HepG2 (cell line): ENCODE results near the gene TRERF1.

Experiments used
- CREM ChIP-seq, 2 experiments: sonication (generic) in 1 of 2; formaldehyde crosslinking in 1 of 2; IDR thresholded peaks; 2 replicates each; pipeline versions ENCODE4 v1.4.0 to v1.6.1; 2016 to 2020; ENCODE audit warnings: antibody characterized with exemption in 1 of 2, mild to moderate bottlenecking in 1 of 2, missing genetic modification reagents in 1 of 2
- PCBP1 ChIP-seq: fragments of 200-400 bp; formaldehyde crosslinking; IDR thresholded peaks from 2 replicates; pipeline ENCODE4 v1.6.1; 2017; ENCODE audit warnings: mild to moderate bottlenecking, low read depth, low read length, borderline replicate concordance
- POLR2AphosphoS2 ChIP-seq: IDR thresholded peaks from 2 replicates; pipeline ENCODE4 v1.6.1; 2011; ENCODE audit warnings: low read depth, low read length, improper control_type of control experiment
- REPIN1 ChIP-seq: sonication (generic); formaldehyde crosslinking; IDR thresholded peaks from 2 replicates; pipeline ENCODE4 v1.8.0; 2022; ENCODE audit warnings: missing genetic modification reagents, low read depth, mild to moderate bottlenecking, borderline replicate concordance
- SUZ12 ChIP-seq: fragments of 150-350 bp; IDR thresholded peaks from 2 replicates; pipeline ENCODE4 v1.6.1; 2014; ENCODE audit warnings: low read depth, low read length
- ZFP36L1 ChIP-seq: sonication (generic); formaldehyde crosslinking; IDR thresholded peaks from 2 replicates; pipeline ENCODE4 v1.8.0; 2022; ENCODE audit warnings: mild to moderate bottlenecking, missing genetic modification reagents, moderate library complexity
- ZNF12 ChIP-seq: sonication (generic); formaldehyde crosslinking; IDR thresholded peaks from 2 replicates; pipeline ENCODE4 v1.5.0; 2020; ENCODE audit warnings: missing genetic modification reagents
- ZNF121 ChIP-seq: sonication (generic); formaldehyde crosslinking; IDR thresholded peaks from 2 replicates; pipeline ENCODE4 v1.5.0; 2020; ENCODE audit warnings: mild to moderate bottlenecking, missing genetic modification reagents
- ZNF138 ChIP-seq: sonication (generic); formaldehyde crosslinking; IDR thresholded peaks from 2 replicates; pipeline ENCODE4 v1.5.0; 2020; ENCODE audit warnings: mild to moderate bottlenecking, low read depth, missing genetic modification reagents
- ZNF407 ChIP-seq: sonication (generic); formaldehyde crosslinking; IDR thresholded peaks from one replicate; pipeline ENCODE4 v1.5.1; 2020; ENCODE audit warnings: mild to moderate bottlenecking, missing genetic modification reagents; ENCODE audit errors: not compliant biosample characterization
- ZNF747 ChIP-seq: sonication (generic); formaldehyde crosslinking; IDR thresholded peaks from 2 replicates; pipeline ENCODE4 v1.8.1; 2023; ENCODE audit warnings: missing genetic modification reagents, mild to moderate bottlenecking, borderline replicate concordance
- TF ChIP-seq, protein P1 (sequence below): sonication (generic); formaldehyde crosslinking; IDR thresholded peaks from 2 replicates; pipeline ENCODE4 v1.4.0; 2020; ENCODE audit warnings: missing genetic modification reagents

DNA sequence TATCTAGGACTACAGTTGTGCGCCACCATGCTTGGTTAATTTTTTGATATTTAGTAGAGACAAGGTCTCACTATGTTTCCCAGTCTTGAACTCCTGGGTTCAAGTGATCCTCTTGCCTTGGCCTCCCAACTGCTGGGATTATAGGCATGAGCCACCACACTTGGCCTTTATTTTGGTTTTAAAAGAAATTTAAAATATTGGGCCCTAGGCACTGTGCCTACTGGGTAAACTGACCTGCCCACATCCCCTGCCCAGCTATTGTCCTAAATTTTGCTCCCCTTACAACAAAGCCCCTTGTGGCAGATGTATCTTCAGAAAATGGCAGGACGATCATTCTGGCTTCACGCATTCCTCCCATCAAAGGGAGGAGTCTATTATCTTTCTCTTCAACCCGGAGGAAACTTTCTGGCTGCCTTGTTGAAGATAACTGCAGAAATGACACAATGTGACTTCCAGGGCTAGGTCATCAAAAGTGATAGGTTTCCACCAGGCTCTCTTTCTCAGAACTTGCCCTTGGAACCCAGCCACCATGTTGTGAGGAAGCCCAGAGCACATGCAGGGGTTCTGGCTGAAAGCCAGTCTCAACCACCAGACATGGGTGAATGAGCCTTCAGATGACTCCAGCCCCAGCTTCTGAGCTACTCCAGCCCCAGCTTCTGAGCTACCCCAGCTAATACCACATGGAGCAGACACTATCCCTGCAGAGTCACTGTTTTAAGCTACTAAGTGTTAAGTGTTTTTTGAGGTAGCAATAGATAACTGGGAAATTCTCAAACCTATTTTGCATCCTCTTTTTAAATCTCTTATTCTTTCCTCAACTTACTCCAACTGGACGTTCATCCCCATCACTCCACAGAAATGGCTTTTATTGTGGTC, 252.4 kb downstream of the TRERF1 start:
- TF ChIP-seq ZFP36L1 (CRISPR knock-in tag), result no peak
- TF ChIP-seq POLR2AphosphoS2, result no peak
- TF ChIP-seq ZNF747 (CRISPR knock-in tag), result no peak
- TF ChIP-seq CREM (IDR thresholded peaks at IDR 0.05), result no peak
- no peak for TF ChIP-seq CREM (CRISPR knock-in tag; IDR thresholded peaks at IDR 0.05)
- TF ChIP-seq ZNF12 (CRISPR knock-in tag), result no peak
- TF ChIP-seq ZNF407 (CRISPR knock-in tag), result no peak
- no peak for TF ChIP-seq SUZ12
- TF ChIP-seq PCBP1, result no peak
- TF ChIP-seq, protein P1, sequence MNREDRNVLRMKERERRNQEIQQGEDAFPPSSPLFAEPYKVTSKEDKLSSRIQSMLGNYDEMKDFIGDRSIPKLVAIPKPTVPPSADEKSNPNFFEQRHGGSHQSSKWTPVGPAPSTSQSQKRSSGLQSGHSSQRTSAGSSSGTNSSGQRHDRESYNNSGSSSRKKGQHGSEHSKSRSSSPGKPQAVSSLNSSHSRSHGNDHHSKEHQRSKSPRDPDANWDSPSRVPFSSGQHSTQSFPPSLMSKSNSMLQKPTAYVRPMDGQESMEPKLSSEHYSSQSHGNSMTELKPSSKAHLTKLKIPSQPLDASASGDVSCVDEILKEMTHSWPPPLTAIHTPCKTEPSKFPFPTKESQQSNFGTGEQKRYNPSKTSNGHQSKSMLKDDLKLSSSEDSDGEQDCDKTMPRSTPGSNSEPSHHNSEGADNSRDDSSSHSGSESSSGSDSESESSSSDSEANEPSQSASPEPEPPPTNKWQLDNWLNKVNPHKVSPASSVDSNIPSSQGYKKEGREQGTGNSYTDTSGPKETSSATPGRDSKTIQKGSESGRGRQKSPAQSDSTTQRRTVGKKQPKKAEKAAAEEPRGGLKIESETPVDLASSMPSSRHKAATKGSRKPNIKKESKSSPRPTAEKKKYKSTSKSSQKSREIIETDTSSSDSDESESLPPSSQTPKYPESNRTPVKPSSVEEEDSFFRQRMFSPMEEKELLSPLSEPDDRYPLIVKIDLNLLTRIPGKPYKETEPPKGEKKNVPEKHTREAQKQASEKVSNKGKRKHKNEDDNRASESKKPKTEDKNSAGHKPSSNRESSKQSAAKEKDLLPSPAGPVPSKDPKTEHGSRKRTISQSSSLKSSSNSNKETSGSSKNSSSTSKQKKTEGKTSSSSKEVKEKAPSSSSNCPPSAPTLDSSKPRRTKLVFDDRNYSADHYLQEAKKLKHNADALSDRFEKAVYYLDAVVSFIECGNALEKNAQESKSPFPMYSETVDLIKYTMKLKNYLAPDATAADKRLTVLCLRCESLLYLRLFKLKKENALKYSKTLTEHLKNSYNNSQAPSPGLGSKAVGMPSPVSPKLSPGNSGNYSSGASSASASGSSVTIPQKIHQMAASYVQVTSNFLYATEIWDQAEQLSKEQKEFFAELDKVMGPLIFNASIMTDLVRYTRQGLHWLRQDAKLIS, result no peak
- TF ChIP-seq ZNF138, result no peak
- TF ChIP-seq REPIN1 (CRISPR knock-in tag), result no peak
- TF ChIP-seq ZNF121 (CRISPR knock-in tag), result no peak
